ENCODE measurements around the gene ST8SIA1. TPM values are rescaled to one million over a fixed set of nuclear protein-coding genes. Genes with fewer than 3 reads are reported as not detected.

ST8SIA1 gene
- total and polyA plus RNA-seq, 2 of the 4 experiments (the other 2 are of a cell fraction) = not detected

- Histone ChIP-seq H2AFZ (replicated peaks; ENCODE audit: low read length, poor library complexity) (no peak overlapping the region), H3K4me3 (ENCODE audit: insufficient read depth, low read depth, low read length) (no peak overlapping the region), H3K27me3 (ENCODE audit: control insufficient read depth, insufficient read depth, low read length) (peaks cover 2% of the 10 kb centered on the region; the same call in 1 of the 2 replicates), H3K27ac (ENCODE audit: insufficient read depth, low read length) (no peak overlapping the region), H3K18ac (ENCODE audit: low read depth, low read length) (no peak overlapping the region), H2AK9ac (replicated peaks; ENCODE audit: low read depth, low read length, poor library complexity) (no peak overlapping the region), H4K8ac (ENCODE audit: low read depth in 2 of 2, low read length in 2 of 2) (no peak overlapping the region), H3K9ac (ENCODE audit: low read depth, low read length) (no peak overlapping the region), H2BK120ac (ENCODE audit: low read depth, low read length) (no peak overlapping the region), H3K56ac (ENCODE audit: extremely low read depth, insufficient read depth, low read length) (no peak overlapping the region), H2AK5ac (ENCODE audit: low read depth, low read length) (no peak overlapping the region), H3K9me3 (ENCODE audit: control insufficient read depth, insufficient read depth, low read length) (no peaks in the 10 kb centered on the region), H3K9me1 (ENCODE audit: insufficient read depth, low read length) (no peaks in the 10 kb centered on the region), H3K4me1 (ENCODE audit: control insufficient read depth, insufficient read depth, low read length) (no peaks in the 10 kb centered on the region), H2BK15ac (ENCODE audit: low read depth, low read length) (no peak overlapping the region), H3K4ac (ENCODE audit: low read depth, low read length) (no peak overlapping the region), H3K4me2 (ENCODE audit: low read depth, low read length) (no peak overlapping the region), H3K23ac (ENCODE audit: low read depth, low read length) (no peak overlapping the region), H3K14ac (replicated peaks; ENCODE audit: low read depth, low read length) (no peak overlapping the region), H3K79me1 (ENCODE audit: low read depth in 1 of 2, low read length in 2 of 2) (no peaks in the 10 kb centered on the region), H3K36me3 (ENCODE audit: control insufficient read depth, insufficient read depth, low read length) (no peaks in the 10 kb centered on the region), H2BK5ac (ENCODE audit: low read depth, low read length, poor library complexity, severe bottlenecking) (no peak overlapping the region), H2BK20ac (ENCODE audit: low read depth, low read length) (no peak overlapping the region), H4K91ac (ENCODE audit: insufficient read depth, low read depth, low read length) (no peak overlapping the region), H4K5ac (ENCODE audit: low read depth, low read length) (no peak overlapping the region), H4K20me1 (ENCODE audit: insufficient read depth, low read length) (no peaks in the 10 kb centered on the region)
- 100% methylated on average over 2 of the region's 4 CpGs; no CpG with 5 or more reads in 1 of the 2 experiments for WGBS, 2 experiments (ENCODE audit: extremely low coverage in 2 of 2, insufficient read length in 1 of 2)
- intact Hi-C loops (cut with micrococcal nuclease) = no loop called here
- TF ChIP-seq BHLHE40 (IDR thresholded peaks at IDR 0.05; ENCODE audit: low read depth, low read length) = no peak
- TF ChIP-seq ELK1 (IDR thresholded peaks at IDR 0.05; ENCODE audit: borderline replicate concordance, low read depth, low read length) = no peak
- peak; percentile 89 for TF ChIP-seq CEBPB (IDR thresholded peaks at IDR 0.05; ENCODE audit: low read depth, low read length)
- peak; percentile 40 for ATAC-seq (ENCODE audit: low read depth)
- CTCF ChIA-PET = no interaction called here
- in situ Hi-C loops (cut with MboI; ENCODE audit: low sequenced_read_pairs) = no loop called here
- BruUV-seq (replicated peaks) = no TSS peak
- dilution Hi-C loops (cut with HindIII; ENCODE audit: low sequenced_read_pairs, unreplicated experiment) = no loop called here
- POLR2A ChIA-PET (ENCODE audit: unreplicated experiment) = no interaction called here
- peak; percentile 10 for DNase-seq
Observed at GRCh38 chr12:22215467-22216253, 118.8 kb downstream of the ST8SIA1 start.
